DMS 273 treated with DMSO at 0.1 percent for 48 hours (cell line): ENCODE data around the gene SLC1A4.

ENCODE experiments used
- DNase-seq: peaks from one replicate; lab custom pipeline; 2025; lab: John Stamatoyannopoulos, UW

Gene SLC1A4

DNA sequence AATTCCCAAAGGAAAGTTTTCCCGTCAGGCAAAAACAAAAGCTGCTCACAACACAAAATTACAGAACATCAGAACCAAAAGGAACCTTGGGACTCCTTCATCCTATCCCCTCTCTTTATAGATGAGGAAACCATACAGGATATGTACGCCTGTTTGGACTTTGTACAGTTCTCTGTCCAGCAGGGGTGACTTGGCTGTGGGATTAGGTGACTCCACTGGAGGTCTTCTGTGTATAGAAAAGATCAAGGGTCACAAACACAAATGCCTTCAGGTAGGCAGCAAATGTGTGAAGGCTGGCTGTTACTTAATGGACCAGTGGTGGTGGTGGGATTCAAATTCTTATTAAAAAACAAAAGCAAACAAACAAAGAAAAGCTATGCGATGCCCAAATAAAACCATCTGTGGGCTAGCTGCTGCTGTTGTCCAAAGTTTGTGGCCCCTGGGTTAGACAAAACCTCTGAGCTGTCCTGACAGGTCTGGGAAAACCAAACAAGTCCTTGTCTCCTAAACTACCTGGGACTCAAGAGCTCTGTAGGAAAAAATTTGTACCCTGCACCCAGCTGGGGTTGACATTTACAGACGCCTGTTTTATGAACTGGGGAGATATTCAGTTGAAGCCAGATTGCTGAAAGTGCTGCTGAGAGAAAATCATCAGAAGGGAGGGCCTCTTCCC, 65.7 kb downstream of the SLC1A4 start:
- DNase-seq, result no peak

DNA sequence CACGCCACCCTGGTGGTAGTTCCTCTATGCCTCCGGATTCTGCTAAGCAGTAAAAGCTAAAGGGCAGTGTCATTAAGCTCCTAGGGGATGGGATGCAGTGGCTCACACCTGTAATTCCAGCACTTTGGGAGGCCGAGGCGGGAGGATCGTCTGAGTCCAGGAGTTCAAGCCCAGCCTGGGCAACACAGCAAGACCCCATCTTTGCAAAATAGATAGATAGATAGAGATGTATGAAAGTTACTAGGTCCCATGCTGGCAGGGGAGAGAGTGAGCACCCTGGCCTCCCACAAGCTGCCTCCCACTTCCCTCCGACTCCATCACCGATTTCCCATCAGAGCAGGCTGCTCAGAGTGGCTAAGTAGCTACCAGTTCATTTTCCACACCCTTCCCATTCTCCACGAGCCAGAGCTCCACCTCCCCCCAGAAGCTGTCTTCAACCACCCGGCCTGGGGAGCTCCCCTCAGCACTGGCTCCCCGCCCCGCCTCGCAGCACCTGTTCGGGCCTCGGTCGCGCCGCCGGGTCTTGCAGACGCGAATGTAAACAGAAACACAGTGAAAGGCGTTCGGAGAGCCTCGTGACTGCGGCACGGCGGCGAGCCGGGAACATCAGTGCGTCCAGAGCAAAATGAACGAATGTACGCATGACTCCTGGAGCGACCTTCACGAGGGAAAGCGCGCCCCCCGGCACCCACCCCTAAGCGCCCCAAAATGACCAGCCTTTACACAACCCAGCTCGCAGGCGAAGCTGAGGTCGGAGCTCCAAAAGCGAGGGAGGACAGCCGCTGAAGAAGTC, 66.4 kb downstream of the SLC1A4 start:
- peak; percentile 61 for DNase-seq

DNA sequence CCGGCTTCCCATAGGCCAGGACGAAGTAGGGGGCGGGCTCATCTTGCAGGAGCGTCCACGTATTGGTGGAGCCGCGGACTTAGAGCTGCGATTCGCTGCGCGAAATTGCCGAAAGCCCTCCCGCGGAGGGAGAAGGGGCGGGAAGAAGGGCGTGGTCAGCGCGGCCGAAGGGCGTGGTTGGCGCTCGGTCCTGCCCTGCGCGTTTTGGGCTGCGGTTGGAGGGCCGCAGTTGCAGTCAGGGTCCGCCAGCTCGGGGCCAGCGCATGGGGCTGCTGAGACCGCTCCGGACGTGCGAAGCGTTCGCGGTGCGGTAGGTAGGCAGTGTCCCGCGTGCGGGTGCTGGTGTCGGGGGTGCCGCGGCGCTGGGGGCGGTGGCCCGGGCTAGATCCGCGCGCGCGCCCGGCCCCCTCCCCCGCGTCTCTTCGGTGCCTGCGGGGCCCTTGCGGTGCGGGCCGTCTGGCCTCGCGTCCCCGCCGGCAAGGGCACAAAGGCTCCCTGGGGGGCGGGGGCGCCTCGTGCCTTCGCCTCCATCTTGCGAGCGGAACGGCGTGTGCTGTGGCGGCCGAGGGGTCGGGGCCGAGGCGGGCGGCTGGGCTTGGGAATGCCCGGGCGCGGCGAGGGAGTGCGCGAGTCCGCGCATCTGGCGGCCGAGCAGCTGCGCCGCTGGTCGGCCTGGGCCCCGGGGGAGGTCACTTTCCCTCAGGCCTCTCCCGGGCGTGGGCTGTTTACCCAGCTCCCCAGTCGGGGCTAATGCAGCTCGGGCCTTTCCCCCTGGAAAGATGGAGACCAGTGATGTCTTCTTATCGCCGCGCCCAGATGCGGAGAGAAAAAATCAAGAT, 67.2 kb downstream of the SLC1A4 start, which contains the start of gene CEP68:
Gene CEP68, plus strand, starts transcription at position 202 of the 839 bp plus-strand sequence. CDS start 13,029 bp downstream, outside the sequence.
- DNase-seq, result peak; percentile 94

DNA sequence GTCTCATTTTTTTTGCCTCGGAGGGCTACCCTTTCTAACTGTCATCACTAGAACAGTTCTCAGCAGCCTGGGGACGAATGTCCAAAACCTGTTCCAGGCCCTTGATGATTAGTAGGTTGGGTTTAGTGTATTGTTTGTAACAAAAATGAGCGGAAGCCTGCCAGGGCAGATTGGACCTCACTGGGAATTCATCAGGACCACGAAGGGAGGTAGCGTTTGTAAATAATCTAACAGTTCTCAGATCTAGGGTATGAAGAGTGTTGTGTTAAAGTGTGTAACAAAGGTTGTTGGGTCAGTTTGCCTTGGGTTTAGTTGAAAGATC, 67.8 kb downstream of the SLC1A4 start:
- DNase-seq, result no peak

DNA sequence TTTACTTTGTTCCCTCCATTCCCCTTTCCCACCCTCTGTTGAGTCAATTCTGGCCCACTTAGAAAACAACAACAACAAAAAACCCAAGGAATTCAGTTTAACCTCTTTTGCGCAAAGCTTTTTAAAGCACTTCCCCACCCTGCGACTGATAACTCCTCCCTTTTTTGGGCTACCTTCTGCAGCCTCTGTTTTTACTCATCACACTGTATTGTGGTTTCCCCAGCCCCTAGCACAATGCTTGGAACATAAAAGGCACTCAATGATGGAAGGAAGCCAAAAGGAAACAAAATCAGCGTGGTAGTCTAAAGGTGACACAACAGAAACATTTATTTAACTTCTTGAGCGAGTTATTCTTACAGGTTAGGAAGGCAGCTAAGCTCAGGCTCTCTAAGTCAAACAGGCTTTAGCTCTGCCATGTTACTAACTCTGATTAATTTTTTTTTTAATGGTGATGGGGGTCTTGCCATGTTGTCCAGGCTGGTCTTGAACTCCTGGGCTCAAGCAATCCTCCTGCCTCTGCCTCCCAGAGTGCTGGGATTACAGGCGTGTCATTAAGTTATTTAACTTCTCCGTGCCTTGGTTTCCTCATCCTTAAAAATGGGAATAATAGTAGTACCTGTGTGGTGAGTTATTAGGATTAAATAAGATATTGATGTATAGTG, 68.3 kb downstream of the SLC1A4 start:
- no peak for DNase-seq

DNA sequence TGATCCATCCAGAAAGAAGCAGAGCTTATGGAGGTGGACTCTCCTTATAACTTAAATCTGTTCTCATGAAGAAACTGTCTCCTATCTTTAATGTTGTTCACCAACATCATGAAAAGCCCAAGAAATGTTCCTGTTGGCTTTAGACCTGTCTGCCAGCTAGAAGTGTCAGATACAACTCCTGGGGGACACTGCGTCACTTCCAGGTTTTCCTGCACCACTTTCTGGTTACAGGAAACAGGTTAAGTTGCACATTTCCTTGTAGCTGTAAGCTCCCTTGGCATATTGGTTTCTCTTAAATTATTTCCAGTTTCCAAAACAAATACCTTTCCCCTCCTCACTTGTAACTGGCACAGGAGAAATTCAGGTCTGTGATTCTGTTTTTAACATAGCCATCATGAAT, 69.9 kb downstream of the SLC1A4 start:
- DNase-seq, result no peak

DNA sequence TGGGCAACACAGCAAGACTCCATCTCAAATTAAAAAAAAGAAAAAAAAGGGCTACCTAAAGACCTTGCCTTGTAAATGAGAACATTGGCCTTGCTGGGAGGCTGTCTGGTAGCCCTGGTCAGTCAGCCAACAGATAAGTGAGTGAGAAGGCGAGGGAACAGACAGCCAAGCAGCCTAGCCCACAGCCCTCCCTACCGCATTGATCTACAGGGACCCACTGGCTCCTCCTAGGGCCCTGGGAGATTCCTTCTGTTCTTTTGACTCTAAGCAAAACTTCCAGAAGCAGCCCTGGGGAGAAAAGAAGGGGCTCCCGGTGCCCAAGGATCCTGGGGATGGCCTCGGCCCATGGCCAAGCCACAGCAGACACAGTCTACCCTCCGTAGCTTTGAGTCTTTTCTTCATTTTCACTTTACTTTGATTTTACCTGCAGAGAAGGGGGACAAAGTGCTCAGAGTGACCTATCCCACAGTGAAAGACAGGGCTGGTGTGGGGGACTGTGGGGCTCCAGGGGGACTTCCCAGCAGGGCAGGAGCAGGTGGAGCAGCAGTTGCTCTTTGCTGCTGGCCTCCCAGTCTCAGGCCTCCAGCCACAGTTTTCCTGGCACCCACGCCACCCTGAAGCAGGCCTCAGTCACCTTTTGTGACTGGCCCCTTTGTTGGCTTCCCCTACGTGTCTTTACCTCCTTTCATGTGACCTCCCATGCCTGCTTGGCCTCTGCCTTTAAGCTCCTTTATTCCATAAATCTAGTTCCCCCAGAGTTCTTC, 72.1 kb downstream of the SLC1A4 start:
- no peak for DNase-seq

DNA sequence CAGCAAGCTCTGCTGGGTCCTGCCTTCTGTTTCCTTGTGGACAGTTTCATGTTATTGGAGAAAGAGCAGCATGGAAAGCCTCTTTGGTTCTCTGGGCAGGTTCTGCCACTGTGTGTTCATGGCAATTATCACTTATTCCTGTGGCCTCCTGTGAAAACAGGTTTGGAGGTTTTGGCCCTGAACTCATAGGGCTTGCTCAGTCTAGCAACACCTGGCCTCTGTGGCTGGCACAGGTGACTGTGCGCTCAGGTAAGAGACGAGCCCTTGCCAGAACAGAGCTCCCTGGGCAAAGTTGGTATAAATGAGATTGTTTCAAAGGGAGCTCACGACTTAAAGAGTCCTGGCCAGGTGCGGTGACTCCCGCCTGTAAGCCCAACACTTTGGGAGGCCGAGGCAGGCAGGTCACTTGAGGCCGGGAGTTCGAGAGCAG, 72.7 kb downstream of the SLC1A4 start:
- no peak for DNase-seq

DNA sequence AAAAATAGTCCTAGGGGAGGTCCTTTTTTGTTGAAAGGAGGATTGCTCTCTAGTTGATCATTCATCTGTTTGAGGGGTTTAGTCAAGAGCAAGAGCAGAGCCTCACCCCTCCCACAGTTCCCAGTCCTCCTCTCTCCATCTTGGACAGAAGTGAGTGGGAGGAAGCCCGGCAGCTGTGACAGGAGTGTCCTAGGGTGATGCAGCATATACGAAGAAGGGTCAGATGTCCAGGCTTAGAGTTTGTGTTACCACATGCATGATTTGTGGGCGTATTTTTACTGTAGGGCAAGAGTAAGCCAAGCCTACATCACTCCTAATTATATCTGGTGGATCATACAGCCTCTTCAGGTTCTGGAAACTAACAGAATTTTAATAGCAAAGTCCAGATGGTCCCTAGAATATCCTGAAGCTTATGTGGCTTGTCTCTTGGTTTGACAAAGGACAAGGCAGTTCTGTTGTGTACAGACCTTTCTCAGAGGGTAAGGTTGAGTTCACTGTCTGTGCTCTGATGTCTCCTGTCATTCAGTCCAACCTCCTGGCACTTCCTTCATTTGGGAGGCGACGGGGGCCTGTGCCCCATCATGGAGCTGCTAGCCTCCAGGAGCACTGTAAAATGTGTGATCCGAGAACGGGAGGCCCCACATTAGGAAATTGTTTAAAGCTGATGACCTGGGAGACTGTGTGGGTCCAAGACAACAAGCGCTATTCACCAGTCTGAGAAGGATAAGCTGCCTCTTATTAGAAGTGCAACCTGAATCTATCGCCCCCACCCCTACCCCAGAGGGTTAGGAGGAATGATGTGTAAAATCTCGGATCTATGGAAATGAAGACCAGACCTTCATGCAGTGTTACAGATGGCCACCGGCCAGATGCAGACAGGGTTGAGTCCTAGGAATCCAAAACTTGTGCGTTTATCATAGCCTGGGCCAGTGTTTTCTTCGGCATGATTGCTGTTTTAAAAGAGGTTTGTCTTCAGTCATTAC, 73.9 kb downstream of the SLC1A4 start:
- DNase-seq, result peak; percentile 21

DNA sequence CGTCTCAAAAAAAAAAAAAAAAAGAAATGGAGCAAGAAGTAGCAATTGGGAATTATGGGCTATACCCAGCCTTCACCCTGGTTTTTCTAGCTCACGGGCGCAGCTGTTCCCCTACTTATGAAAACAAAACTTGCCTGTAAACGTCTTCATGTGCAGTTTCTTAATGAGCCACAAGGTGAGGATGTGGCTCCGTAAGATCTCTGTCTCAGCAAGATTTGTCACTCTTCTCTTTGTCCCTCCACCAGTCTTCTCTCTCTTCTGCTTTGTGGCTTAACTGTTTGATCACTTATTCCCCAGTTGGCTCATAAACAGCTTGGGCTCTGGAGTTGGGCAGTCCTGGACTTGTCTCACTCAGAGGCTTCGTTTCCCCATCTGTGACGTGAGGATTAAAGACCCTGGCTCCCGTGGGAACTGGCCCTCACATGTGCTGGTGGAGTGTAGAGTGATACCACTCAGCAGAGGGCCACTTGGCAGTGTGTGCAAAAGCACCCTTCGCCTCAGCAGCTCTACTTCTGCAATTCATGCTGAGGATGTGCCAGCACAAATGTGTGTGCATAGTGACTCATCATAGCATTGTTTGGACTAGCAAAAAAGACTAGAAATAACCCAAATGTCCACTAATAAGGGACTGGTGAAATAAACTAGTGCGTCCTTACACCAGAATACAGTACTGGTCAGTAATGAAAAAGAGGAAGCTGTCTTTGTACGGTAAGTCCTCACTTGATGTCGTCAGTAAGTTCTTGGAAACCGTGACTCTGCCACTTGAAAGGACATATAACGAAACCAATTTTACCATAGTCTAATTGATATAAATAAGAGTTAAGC, 75.7 kb downstream of the SLC1A4 start:
- peak; percentile 96 for DNase-seq

DNA sequence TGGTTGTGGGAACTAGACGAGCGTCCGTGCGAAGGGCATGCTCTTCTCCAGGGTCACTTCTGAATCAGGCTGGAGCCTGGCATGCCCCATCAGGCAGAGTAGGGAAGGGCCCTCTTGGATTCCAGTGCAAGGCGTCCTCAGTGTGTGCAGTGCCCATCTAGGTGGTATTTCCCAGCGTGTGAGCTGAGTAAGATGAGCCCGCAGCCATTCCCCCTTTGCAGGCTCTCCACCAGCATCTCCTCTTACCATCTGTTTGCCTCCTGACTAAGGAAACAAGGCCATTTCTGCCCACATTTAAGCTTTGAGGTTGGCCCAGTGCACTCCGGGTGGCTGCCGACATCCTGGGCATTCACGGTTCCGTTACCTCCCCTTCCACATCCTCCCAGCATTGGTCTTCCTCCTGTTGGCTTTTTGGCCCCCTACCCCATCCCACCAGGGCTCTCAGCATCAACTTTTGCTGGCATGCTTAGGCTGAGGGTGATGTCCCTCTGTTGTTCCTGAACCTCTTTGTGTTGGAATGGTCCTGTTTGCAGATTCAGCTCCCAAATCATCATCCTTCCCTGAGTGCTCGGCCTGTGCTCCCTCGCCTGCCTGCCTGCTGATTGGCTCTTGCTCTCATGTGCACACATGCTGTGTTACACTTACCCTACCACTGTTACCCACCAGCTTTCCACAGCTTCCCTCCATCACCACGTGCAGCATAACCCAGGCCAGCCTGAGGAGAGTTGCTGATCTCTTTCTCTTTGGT, 78.8 kb downstream of the SLC1A4 start:
- DNase-seq, result peak; percentile 28

DNA sequence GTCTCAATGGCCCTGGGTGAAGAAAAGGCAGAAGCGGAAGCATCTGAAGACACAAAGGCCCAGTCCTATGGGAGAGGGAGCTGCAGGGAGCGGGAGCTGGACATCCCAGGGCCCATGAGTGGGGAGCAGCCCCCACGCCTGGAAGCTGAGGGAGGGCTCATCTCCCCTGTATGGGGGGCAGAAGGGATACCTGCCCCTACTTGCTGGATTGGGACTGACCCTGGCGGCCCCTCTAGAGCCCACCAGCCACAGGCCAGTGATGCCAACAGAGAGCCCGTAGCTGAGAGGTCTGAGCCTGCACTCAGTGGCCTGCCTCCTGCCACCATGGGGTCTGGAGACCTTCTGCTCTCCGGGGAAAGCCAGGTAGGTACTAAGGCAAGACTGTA, 80.2 kb downstream of the SLC1A4 start:
- DNase-seq, result no peak

DNA sequence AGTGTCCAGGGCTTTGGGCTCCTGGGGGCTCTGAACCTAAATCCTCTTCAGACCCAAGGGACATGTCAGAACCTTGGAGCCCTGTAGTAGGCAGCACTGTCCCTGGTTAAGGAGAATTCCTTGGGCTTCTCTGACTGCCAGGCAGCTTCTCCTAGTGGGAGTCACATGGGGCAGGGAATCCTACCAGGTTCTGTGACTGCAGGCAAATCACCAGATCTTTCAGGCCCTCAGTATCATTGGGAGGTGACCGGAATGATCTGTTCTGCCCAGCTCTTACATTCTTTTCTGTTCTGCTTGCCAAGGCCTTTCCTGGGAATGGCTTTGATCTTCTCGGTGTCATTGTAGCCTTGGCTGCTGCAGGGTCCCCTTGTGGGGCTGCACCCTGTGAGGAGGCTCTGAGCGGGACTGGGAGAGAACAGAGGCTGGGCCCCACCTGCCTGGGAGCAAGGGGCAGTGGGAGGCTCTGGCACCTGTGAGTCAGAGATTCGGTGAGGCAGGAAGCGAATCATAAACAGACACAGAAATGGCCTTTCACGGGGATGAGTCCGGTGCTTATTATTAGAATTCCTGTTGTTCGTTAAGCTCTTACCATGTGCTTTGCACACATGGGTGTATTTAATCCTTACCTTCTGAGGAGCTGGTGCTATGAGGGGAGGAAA, 81.1 kb downstream of the SLC1A4 start:
- DNase-seq, result no peak

DNA sequence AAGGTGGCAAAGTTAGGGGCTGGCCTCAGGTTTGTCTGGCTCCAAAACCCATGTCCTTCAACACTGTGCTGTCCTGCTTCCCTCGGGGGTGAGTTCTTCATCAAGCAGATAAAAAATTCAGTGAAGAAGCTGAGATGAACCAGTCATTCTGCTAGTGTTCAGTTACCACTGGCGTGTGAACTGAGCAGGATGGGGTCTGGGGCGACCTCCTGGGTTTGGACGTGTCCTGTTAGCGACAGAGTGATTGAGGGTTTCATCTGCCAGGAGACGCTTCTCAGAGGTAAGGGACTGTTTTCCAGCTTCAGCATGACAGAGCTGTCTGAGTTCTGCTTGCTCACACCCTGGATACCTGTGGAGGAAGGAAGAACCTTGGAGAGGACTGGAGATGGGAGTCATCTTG, 81.7 kb downstream of the SLC1A4 start:
- DNase-seq, result no peak

DNA sequence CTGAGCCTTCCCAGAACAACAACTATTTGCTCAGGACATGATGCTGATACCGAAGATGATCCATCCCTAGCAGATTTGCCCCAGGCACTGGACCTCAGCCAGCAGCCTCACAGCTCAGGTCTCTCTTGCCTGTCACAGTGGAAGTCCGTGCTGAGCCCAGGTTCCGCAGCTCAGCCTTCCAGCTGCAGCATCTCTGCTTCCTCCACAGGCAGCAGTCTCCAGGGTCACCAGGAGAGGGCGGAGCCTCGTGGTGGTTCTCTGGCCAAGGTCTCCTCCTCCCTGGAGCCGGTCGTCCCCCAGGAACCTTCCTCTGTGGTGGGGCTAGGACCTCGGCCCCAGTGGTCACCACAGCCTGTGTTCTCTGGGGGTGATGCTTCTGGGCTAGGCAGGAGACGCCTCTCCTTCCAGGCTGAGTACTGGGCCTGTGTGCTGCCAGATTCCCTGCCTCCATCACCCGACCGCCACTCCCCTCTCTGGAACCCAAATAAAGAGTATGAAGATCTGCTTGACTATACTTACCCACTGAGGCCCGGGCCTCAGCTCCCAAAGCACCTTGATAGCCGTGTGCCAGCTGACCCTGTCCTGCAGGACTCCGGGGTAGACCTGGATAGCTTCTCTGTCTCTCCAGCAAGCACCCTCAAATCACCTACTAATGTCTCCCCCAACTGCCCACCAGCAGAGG, 82.4 kb downstream of the SLC1A4 start:
- DNase-seq, result no peak

DNA sequence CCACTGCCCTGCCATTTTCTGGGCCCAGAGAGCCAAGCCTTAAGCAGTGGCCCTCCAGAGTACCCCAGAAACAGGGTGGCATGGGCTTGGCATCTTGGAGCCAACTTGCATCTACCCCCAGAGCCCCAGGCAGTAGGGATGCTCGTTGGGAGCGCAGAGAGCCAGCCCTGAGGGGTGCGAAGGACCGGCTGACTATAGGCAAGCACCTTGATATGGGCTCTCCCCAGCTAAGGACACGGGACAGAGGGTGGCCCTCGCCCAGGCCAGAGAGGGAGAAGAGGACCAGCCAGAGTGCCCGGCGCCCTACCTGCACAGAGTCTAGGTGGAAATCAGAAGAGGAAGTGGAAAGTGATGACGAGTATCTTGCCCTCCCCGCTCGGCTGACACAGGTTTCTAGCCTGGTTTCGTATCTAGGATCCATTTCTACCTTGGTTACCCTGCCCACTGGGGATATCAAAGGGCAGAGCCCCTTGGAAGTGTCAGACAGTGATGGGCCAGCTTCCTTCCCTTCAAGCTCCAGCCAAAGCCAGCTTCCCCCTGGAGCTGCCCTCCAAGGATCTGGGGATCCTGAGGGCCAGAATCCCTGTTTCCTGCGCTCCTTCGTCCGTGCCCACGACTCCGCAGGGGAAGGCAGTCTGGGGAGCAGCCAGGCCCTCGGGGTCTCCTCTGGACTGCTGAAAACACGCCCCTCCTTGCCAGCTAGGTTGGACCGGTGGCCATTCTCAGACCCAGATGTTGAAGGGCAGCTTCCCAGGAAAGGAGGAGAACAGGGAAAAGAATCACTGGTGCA, 83.2 kb downstream of the SLC1A4 start:
- DNase-seq, result no peak
